Caco-2 (cell line): ENCODE data around the gene TMEM121B. TPM values are rescaled to one million over a fixed set of nuclear protein-coding genes. Genes with fewer than 3 reads are reported as not detected.

ENCODE experiments used
- BruUV-seq: library from RNA; stranded (reverse); fragments of 400-500 nt; replicated peaks from 2 replicates; lab custom pipeline; 2021; lab: Mats Ljungman, UMichigan
- CTCF ChIA-PET: fragments of 300-600 bp; sonication (Branson Sonifier 250); formaldehyde crosslinking; loops from one replicate; lab custom pipeline; 2022; ENCODE audit warnings: antibody characterized with exemption; lab: Charles Lee
- POLR2A ChIA-PET: fragments of 300-600 bp; sonication (Branson Sonifier 250); formaldehyde crosslinking; loops from one replicate; lab custom pipeline; 2022; ENCODE audit warnings: antibody characterized with exemption; lab: Charles Lee
- DNase-seq, 2 experiments: peaks; one replicate each; pipeline versions ENCODE4 v3.0.0 to v3.0.0-alpha.2; 2020 to 2022
- H3K27me3 ChIP-seq: replicated peaks from 2 replicates; pipeline ENCODE4 v1.6.0; 2011; ENCODE audit warnings: low read length; ENCODE audit not compliant: control insufficient read depth, insufficient read depth
- H3K36me3 ChIP-seq: 2 replicates; pipeline ENCODE4 v1.5.1; 2011; ENCODE audit warnings: low read length; ENCODE audit not compliant: control insufficient read depth, insufficient read depth
- H3K4me1 ChIP-seq: fragments of 250-450 bp; sonication (Bioruptor Pico); 2 replicates; pipeline ENCODE4 v1.5.1; 2020; ENCODE audit warnings: mild to moderate bottlenecking
- H3K4me3 ChIP-seq: 2 replicates; pipeline ENCODE4 v1.5.1; 2011; ENCODE audit warnings: low read depth, mild to moderate bottlenecking, control low read depth, low read length
- H3K9me3 ChIP-seq: fragments of 250-450 bp; sonication (Bioruptor Pico); 2 replicates; pipeline ENCODE4 v1.5.1; 2020; ENCODE audit warnings: mild to moderate bottlenecking, moderate library complexity
- H3K27ac Mint-ChIP-seq: one replicate; pipeline ENCODE4 v1.8.0; 2022; ENCODE audit warnings: mixed read lengths; ENCODE audit not compliant: unreplicated experiment
- H3K27me3 Mint-ChIP-seq: one replicate; pipeline ENCODE4 v1.8.0; 2022; ENCODE audit warnings: mixed read lengths; ENCODE audit not compliant: insufficient read depth, unreplicated experiment
- H3K36me3 Mint-ChIP-seq: one replicate; pipeline ENCODE4 v1.8.0; 2022; ENCODE audit warnings: mild to moderate bottlenecking, mixed read lengths; ENCODE audit not compliant: insufficient read depth, unreplicated experiment
- H3K4me1 Mint-ChIP-seq: one replicate; pipeline ENCODE4 v1.8.0; 2022; ENCODE audit warnings: low read depth, mixed read lengths; ENCODE audit not compliant: unreplicated experiment
- H3K4me3 Mint-ChIP-seq: one replicate; pipeline ENCODE4 v1.8.0; 2022; ENCODE audit warnings: mild to moderate bottlenecking, moderate library complexity, mixed read lengths; ENCODE audit not compliant: unreplicated experiment
- H3K9me3 Mint-ChIP-seq: one replicate; pipeline ENCODE4 v1.8.0; 2022; ENCODE audit warnings: mixed read lengths; ENCODE audit not compliant: unreplicated experiment
- intact Hi-C: fragments of 100-400 bp; cut with micrococcal nuclease; formaldehyde crosslinking; loops from one replicate; pipeline ENCODE4 v1.10.0; 2022; ENCODE audit not compliant: unreplicated experiment
- total RNA-seq: library from RNA; stranded (reverse); gene quantifications from 2 replicates; pipeline ENCODE4 v1.2.3, GENCODE V29; 2022
- TF ChIP-seq, protein P1 (sequence below), 2 experiments: fragments of 200-600 bp in 1 of 2; IDR thresholded peaks; 1 replicate in 1 of 2; 2 replicates in 1 of 2; pipeline versions ENCODE4 v1.5.1 to v1.8.0; 2011 to 2022; ENCODE audit warnings: antibody characterized with exemption in 1 of 2, control low read depth in 1 of 2, inconsistent platforms in 1 of 2, low read depth in 1 of 2, low read length in 1 of 2, mild to moderate bottlenecking in 1 of 2, moderate library complexity in 1 of 2; ENCODE audit not compliant: insufficient read depth in 1 of 2, severe bottlenecking in 1 of 2, unreplicated experiment in 1 of 2

The TMEM121B gene
- total RNA-seq, 1 experiment from 2014 or later: 0.82 TPM

GRCh38 chr22:17133137-17133536 lies 12.0 kb upstream of the TMEM121B start:
- CTCF ChIA-PET: interaction anchor here (0.6 kb wide), 1 partner anchor 11 kb away, joined by 3 read pairs; no protein-coding TSS in a partner anchor
- Mint-ChIP-seq H3K27me3 (no peaks in the 10 kb centered on the region), H3K36me3 (peaks cover 4% of the 10 kb centered on the region), H3K4me1 (no peaks in the 10 kb centered on the region), H3K9me3 (no peaks in the 10 kb centered on the region), H3K27ac (no peak overlapping the region), H3K4me3 (no peak overlapping the region)
- POLR2A ChIA-PET: no interaction called here
- DNase-seq: peak in 1 of 2 experiments; percentile 7
- H3K4me3 ChIP-seq: no peak overlapping the region
- no peaks in the 10 kb centered on the region for H3K27me3 ChIP-seq
- intact Hi-C loops: no loop called here
- BruUV-seq: no TSS peak
- H3K36me3 ChIP-seq: no peaks in the 10 kb centered on the region
- TF ChIP-seq, protein P1, sequence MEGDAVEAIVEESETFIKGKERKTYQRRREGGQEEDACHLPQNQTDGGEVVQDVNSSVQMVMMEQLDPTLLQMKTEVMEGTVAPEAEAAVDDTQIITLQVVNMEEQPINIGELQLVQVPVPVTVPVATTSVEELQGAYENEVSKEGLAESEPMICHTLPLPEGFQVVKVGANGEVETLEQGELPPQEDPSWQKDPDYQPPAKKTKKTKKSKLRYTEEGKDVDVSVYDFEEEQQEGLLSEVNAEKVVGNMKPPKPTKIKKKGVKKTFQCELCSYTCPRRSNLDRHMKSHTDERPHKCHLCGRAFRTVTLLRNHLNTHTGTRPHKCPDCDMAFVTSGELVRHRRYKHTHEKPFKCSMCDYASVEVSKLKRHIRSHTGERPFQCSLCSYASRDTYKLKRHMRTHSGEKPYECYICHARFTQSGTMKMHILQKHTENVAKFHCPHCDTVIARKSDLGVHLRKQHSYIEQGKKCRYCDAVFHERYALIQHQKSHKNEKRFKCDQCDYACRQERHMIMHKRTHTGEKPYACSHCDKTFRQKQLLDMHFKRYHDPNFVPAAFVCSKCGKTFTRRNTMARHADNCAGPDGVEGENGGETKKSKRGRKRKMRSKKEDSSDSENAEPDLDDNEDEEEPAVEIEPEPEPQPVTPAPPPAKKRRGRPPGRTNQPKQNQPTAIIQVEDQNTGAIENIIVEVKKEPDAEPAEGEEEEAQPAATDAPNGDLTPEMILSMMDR (IDR thresholded peaks at IDR 0.05; ENCODE audit: insufficient read depth in 1 of 2, low read depth in 1 of 2, low read length in 1 of 2, severe bottlenecking in 1 of 2, unreplicated experiment in 1 of 2): no peak
- no peaks in the 10 kb centered on the region for H3K4me1 ChIP-seq
- H3K9me3 ChIP-seq: no peaks in the 10 kb centered on the region

- Mint-ChIP-seq H3K36me3 (peaks cover 4% of the 10 kb centered on the region), H3K4me3 (no peak overlapping the region), H3K27me3 (no peaks in the 10 kb centered on the region), H3K4me1 (no peaks in the 10 kb centered on the region), H3K27ac (no peak overlapping the region), H3K9me3 (no peaks in the 10 kb centered on the region)
- no peaks in the 10 kb centered on the region for H3K9me3 ChIP-seq
- ChIA-PET CTCF (interaction anchor here (0.8 kb wide), 1 partner anchor 58 kb away, joined by 3 read pairs; no protein-coding TSS in a partner anchor), POLR2A (no interaction called here)
- intact Hi-C loops: no loop called here
- DNase-seq: no peak
- no peak overlapping the region for H3K4me3 ChIP-seq
- H3K36me3 ChIP-seq: no peaks in the 10 kb centered on the region
- TF ChIP-seq, protein P1 (IDR thresholded peaks at IDR 0.05; ENCODE audit: insufficient read depth in 1 of 2, low read depth in 1 of 2, low read length in 1 of 2, severe bottlenecking in 1 of 2, unreplicated experiment in 1 of 2): no peak
- no peaks in the 10 kb centered on the region for H3K27me3 ChIP-seq
- BruUV-seq: no TSS peak
- no peaks in the 10 kb centered on the region for H3K4me1 ChIP-seq
These were observed 11.0 kb upstream of the TMEM121B start for GRCh38 chr22:17132112-17132511.

- BruUV-seq: no TSS peak
- Mint-ChIP-seq H3K27me3 (no peaks in the 10 kb centered on the region), H3K4me3 (no peak overlapping the region), H3K36me3 (peaks cover 4% of the 10 kb centered on the region), H3K27ac (no peak overlapping the region), H3K4me1 (no peaks in the 10 kb centered on the region), H3K9me3 (no peaks in the 10 kb centered on the region)
- Histone ChIP-seq H3K27me3 (no peaks in the 10 kb centered on the region), H3K4me3 (no peak overlapping the region), H3K4me1 (no peaks in the 10 kb centered on the region), H3K9me3 (no peaks in the 10 kb centered on the region), H3K36me3 (no peaks in the 10 kb centered on the region)
- ChIA-PET POLR2A (no interaction called here), CTCF (no interaction called here)
- DNase-seq: peak in 1 of 2 experiments; percentile 10
- TF ChIP-seq, protein P1 (IDR thresholded peaks at IDR 0.05; ENCODE audit: insufficient read depth in 1 of 2, low read depth in 1 of 2, low read length in 1 of 2, severe bottlenecking in 1 of 2, unreplicated experiment in 1 of 2): no peak
- intact Hi-C loops: no loop called here
These were observed 10.5 kb upstream of the TMEM121B start for GRCh38 chr22:17131686-17132085.
